Tibial nerve (tissue), 4 donors: ENCODE results near the gene AADACL4. TPM values are rescaled to one million over a fixed set of nuclear protein-coding genes. Genes with fewer than 3 reads are reported as not detected.

Source experiments
- DNase-seq, 2 donors: peaks; one replicate each; pipeline ENCODE4 v3.0.0-alpha.2; 2019; ENCODE audit warnings: low spot score in 2 of 2
- H3K27ac ChIP-seq, 4 donors: fragments of 200-600 bp; sonication (generic) in 3 of 4; one replicate each; pipeline ENCODE4 v1.5.1; 2017 to 2019; ENCODE audit warnings: mild to moderate bottlenecking in 1 of 4
- H3K27me3 ChIP-seq, 2 donors: fragments of 200-600 bp; sonication (generic) in 1 of 2; one replicate each; pipeline versions ENCODE4 v1.5.1 to v1.6.0; 2017 to 2019
- H3K36me3 ChIP-seq, 3 donors: fragments of 200-600 bp; sonication (generic); one replicate each; pipeline ENCODE4 v1.5.1; 2018 to 2019
- H3K4me1 ChIP-seq, 4 donors: fragments of 200-600 bp; sonication (generic) in 3 of 4; one replicate each; pipeline ENCODE4 v1.5.1; 2017 to 2019
- H3K4me3 ChIP-seq, 4 donors: fragments of 200-600 bp; sonication (generic) in 3 of 4; one replicate each; pipeline ENCODE4 v1.5.1; 2017 to 2019; ENCODE audit warnings: mild to moderate bottlenecking in 1 of 4, moderate library complexity in 1 of 4
- H3K9me3 ChIP-seq, 4 donors: fragments of 200-600 bp; sonication (generic) in 3 of 4; one replicate each; pipeline ENCODE4 v1.5.1; 2017 to 2019
- EP300 ChIP-seq, 2 donors: sonication (generic); formaldehyde crosslinking; IDR thresholded peaks; one replicate each; pipeline ENCODE4 v1.6.1; 2017; ENCODE audit warnings: antibody characterized with exemption in 2 of 2, mild to moderate bottlenecking in 1 of 2
- POLR2A ChIP-seq, 2 donors: fragments of 450-650 bp; IDR thresholded peaks; one replicate each; pipeline ENCODE4 v1.6.1; 2017; ENCODE audit warnings: antibody characterized with exemption in 2 of 2, mild to moderate bottlenecking in 2 of 2, moderate library complexity in 2 of 2
- WGBS, 2 donors: methylation state at CpG; one replicate each; pipeline ENCODE4 v1.1.5; 2018; 5-methylcytosine and 5-hydroxymethylcytosine counted together
- total RNA-seq, 4 donors: library from RNA; depleted of rRNA; stranded (reverse); fragments of >200 nt; gene quantifications; one replicate each; pipeline ENCODE4 v1.1.0, GENCODE V29; 2016
- TF ChIP-seq, protein P1 (sequence below), 5 experiments: fragments of 200-600 bp in 3 of 5; fragments of 450-650 bp in 2 of 5; sonication (generic) in 3 of 5; IDR thresholded peaks; one replicate each; pipeline ENCODE4 v1.5.1; 2016 to 2019; ENCODE audit warnings: antibody characterized with exemption in 5 of 5, mild to moderate bottlenecking in 3 of 5, moderate library complexity in 2 of 5

The AADACL4 gene
- total RNA-seq, 4 donors from 2014 or later = not detected

DNA sequence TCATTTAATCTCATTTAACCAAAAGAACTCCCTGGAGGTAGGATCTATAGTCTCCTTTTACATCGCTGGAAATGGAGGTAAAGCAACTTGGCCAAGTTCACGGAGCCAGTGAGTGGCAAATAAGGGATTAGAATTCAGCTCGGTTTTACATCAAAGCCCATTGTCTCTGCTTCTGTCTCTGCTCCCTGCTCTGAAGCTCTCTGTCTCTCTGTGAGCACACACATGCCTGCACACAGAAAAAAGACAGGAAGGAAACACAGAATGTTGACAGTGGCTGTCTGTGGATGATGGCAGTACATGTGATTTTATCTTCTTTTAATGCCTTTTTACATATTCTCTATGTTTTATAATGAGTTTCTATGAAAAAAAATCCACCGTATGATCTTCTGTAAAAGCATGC, 17.0 kb upstream of the AADACL4 start:
- TF ChIP-seq, protein P1, sequence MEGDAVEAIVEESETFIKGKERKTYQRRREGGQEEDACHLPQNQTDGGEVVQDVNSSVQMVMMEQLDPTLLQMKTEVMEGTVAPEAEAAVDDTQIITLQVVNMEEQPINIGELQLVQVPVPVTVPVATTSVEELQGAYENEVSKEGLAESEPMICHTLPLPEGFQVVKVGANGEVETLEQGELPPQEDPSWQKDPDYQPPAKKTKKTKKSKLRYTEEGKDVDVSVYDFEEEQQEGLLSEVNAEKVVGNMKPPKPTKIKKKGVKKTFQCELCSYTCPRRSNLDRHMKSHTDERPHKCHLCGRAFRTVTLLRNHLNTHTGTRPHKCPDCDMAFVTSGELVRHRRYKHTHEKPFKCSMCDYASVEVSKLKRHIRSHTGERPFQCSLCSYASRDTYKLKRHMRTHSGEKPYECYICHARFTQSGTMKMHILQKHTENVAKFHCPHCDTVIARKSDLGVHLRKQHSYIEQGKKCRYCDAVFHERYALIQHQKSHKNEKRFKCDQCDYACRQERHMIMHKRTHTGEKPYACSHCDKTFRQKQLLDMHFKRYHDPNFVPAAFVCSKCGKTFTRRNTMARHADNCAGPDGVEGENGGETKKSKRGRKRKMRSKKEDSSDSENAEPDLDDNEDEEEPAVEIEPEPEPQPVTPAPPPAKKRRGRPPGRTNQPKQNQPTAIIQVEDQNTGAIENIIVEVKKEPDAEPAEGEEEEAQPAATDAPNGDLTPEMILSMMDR (IDR thresholded peaks at IDR 0.05) = no peak
- no peak for TF ChIP-seq EP300 (IDR thresholded peaks at IDR 0.05)
- TF ChIP-seq POLR2A (IDR thresholded peaks at IDR 0.05) = no peak
- no peaks in the 10 kb centered on the region for H3K9me3 ChIP-seq
- no peak overlapping the region for H3K27ac ChIP-seq
- no peaks in the 10 kb centered on the region for H3K27me3 ChIP-seq
- H3K4me1 ChIP-seq = peaks cover 0 to 32% (median 14%) of the 10 kb centered on the region in 4 donors
- 45 to 47% methylated on average over 4 of the region's 4 CpGs for WGBS, 2 donors
- no peak overlapping the region for H3K4me3 ChIP-seq
- no peak for DNase-seq
- no peaks in the 10 kb centered on the region for H3K36me3 ChIP-seq

DNA sequence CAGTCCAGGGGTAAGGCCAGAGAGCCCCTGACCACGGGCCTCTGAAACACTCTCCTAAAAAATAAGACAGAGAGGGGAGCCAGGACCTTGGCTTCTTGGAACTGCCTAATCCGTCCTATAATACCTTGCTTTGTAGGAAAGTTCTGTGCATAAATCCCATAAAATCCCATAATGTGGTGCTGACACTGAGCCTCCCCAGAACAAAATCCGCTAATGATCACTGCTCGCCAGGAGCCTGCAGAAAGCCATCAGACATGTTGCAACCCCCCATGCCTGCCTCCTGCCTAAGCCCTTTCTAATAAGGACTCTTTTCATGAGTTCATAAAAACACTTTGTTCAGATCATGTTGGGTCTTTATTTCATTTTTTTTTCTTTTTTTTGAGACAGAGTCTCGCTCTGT, 16.6 kb upstream of the AADACL4 start:
- H3K9me3 ChIP-seq = no peaks in the 10 kb centered on the region

DNA sequence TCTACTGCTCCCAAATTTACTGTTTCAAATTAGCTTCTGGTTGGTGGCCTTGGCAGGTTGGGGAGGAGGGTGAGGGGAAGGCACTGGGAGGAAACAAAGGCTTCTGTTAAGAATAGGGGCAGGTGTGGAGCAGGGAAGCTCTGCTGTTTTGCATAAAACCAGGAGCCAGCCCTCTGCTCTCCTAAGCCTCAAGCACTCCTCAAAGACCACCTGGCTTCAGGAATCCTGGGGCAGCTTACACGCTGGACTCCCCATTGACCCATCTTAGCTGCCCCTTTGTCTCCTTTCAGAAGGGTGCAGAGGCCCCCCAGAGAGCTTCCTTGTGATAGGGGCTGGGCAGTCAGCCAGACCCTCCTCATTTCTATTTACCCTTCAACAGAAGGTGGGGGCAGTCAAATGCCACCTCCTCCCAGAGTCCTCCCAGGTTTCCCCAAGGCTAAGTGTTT, 14.4 kb upstream of the AADACL4 start:
- Histone ChIP-seq H3K4me3 (no peak overlapping the region), H3K36me3 (no peaks in the 10 kb centered on the region), H3K27me3 (no peaks in the 10 kb centered on the region), H3K9me3 (no peaks in the 10 kb centered on the region), H3K27ac (no peak overlapping the region), H3K4me1 (peaks cover 0 to 10% (median 0%) of the 10 kb centered on the region in 4 donors)
- 73 to 87% methylated on average over 1 of the region's 1 CpG for WGBS, 2 donors
- TF ChIP-seq, protein P1 (IDR thresholded peaks at IDR 0.05) = no peak
- TF ChIP-seq POLR2A (IDR thresholded peaks at IDR 0.05) = no peak
- TF ChIP-seq EP300 (IDR thresholded peaks at IDR 0.05) = no peak
- DNase-seq = no peak

More for the DNA sequence above, 16.6 kb upstream of the AADACL4 start:
- TF ChIP-seq EP300 (IDR thresholded peaks at IDR 0.05) (no peak), POLR2A (IDR thresholded peaks at IDR 0.05) (no peak)
- TF ChIP-seq, protein P1 (IDR thresholded peaks at IDR 0.05) = no peak
- 45 to 47% methylated on average over 5 of the region's 5 CpGs for WGBS, 2 donors
- no peak for DNase-seq
- H3K27ac ChIP-seq = no peak overlapping the region
- H3K4me3 ChIP-seq = no peak overlapping the region
- no peaks in the 10 kb centered on the region for H3K27me3 ChIP-seq
- H3K36me3 ChIP-seq = no peaks in the 10 kb centered on the region
- peaks cover 0 to 28% (median 11%) of the 10 kb centered on the region in 4 donors for H3K4me1 ChIP-seq

DNA sequence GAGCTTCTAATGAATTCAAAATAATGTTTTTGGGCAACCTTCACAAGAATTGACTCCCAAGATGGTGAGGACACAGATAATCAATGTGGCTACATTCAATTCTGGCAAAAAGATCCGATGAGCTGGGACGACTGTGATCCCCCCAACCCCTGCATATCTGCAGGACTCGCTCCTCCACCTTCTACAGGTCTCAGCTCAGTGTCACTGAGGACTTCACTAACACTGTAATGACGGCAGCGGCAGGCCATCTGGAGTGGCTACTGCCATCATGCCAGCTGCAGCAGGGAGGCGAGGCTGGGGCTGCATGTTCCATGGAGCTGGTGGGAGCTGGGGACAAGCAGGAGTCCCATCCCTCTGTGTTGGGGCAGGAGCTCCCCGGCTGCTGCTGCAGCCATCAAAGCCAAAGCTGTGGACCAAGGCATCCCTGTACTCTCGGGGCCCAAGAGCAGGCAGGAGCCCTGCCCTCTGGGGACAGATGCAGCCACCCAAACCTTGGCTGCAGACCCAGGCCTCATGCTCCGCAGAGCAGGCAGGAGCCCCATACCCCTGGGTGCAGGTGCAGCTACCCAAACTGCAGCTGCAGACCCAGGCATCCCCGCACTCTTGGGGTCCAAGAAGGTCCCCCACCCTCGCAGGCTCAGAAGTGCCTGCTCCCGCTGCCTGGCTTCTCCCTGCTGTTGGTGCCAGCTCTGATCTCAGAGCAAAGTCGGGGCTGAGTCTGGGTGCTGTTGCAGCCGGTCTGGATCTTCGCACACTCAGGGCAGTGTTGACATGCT, 13.7 kb upstream of the AADACL4 start:
- Histone ChIP-seq H3K4me3 (no peak overlapping the region), H3K27me3 (no peaks in the 10 kb centered on the region), H3K36me3 (no peaks in the 10 kb centered on the region), H3K9me3 (no peaks in the 10 kb centered on the region), H3K27ac (no peak overlapping the region), H3K4me1 (peaks cover 0 to 10% (median 0%) of the 10 kb centered on the region in 4 donors)
- 86% methylated on average over 14 to 15 of the region's 15 CpGs for WGBS, 2 donors
- TF ChIP-seq EP300 (IDR thresholded peaks at IDR 0.05) (no peak), POLR2A (IDR thresholded peaks at IDR 0.05) (no peak)
- TF ChIP-seq, protein P1 (IDR thresholded peaks at IDR 0.05) = no peak
- no peak for DNase-seq

DNA sequence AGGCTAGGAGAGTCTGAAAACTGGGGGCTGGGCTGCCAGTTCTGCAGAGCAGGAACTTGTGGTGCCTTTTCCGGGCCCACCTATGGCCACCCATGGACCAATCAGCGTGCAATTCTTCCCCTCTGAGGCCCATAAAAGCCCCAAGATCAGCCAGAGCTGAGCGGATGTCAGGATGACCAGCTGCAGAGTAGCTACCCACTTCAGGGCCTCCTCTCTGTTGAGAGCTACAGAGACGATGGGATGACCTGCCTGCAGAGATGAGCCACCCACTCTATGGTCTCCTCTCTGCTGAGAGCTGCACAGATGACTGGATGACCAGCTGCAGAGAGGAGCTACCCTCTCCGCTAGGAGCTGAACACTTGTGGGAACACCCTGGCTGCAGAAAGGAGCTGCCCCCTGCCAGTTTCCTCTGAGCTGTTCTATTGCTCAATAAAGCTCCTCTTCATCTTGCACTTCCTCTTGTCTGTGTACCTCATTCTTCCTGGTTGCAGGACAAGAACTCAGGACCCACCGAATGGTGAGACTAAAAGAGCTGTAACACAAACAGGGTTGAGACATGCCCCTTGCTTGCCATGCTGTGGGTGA, 12.8 kb upstream of the AADACL4 start:
- TF ChIP-seq POLR2A (IDR thresholded peaks at IDR 0.05) = no peak
- TF ChIP-seq EP300 (IDR thresholded peaks at IDR 0.05) = no peak
- TF ChIP-seq, protein P1 (IDR thresholded peaks at IDR 0.05) = no peak
- DNase-seq = no peak
- Histone ChIP-seq H3K36me3 (no peaks in the 10 kb centered on the region), H3K4me3 (no peak overlapping the region), H3K4me1 (peaks cover 0 to 10% (median 0%) of the 10 kb centered on the region in 4 donors), H3K27me3 (no peaks in the 10 kb centered on the region), H3K9me3 (no peaks in the 10 kb centered on the region), H3K27ac (no peak overlapping the region)
- 71 to 82% methylated on average over 4 to 6 of the region's 6 CpGs for WGBS, 2 donors
